HS-5 (cell line): ENCODE measurements around the gene SUSD6.

Source experiments
- DNase-seq: peaks from one replicate; pipeline ENCODE4 v3.0.0-alpha.2; 2012; ENCODE audit warnings: low read depth

SUSD6 gene

DNA sequence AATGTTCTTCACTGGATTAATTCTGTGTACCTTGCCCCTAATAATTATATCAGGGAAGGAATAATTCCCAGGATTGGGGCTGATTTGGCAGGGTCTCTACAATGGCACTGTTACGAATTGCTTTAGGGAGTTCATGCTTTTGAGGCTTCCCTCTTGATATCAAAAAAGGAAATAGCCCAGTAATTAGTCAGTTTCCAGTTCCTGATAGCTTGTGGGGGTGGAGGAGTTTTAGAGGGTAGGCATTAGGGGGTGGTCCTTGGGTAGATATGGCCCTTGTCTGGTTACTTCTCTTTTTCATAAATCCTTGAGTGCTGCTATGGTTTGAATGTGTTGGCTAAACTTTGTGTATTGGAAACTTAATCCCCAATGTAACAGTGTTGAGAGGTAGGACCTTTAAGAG lies 149.4 kb downstream of the SUSD6 start:
- DNase-seq, result no peak

DNA sequence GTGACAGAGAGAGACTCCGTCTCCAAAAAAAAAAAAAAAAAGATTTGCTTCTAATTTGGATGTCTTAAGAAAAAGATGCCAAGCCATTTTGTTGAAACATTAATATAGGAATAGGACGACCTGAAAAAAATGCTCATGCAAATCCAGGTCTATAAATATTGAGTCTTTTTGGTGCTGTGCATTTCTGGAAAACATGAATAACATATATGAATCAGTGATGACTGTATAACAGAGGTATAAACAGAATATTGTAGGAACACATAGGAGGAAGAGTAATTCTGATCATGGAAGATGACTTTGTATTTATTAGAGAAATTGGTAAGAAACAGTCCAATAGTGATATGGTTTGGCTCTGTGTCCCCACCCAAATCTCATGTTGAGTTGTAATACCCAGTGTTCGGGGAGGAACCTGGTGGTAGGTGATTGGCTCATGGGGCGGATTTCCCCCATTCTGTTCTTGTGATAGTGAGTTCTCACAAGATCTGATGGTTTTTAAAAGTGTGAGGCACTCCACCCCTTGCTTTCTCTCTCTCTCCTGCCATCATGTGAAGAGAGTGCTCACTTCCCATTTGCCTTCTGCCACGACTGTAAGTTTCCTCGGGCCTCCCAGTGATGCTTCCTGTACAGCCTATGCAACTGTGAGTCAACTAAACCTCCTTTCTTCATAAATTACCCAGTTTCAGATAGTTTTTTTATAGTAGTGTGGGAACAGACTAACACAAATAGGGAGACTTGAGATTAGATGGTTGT lies 152.5 kb downstream of the SUSD6 start:
- no peak for DNase-seq
